OCI-LY3 (cell line): ENCODE data around the gene ZFP36L1.
"Not testable (repeated sequence)": the region's sequence is repeated elsewhere in the genome, so short reads cannot be mapped to it uniquely, and the experiment has no call there.

Experiments used
- H2AFZ ChIP-seq: fragments of 200-600, 300-600 bp; shearing (Covaris generic); 2 replicates; pipeline ENCODE4 v1.6.0; 2014; ENCODE audit warnings: antibody characterized with exemption, low read depth, low read length
- H3K27ac ChIP-seq: fragments of 200-600, 300-600 bp; sonication (generic); 2 replicates; pipeline ENCODE4 v1.5.1; 2014; ENCODE audit warnings: mild to moderate bottlenecking, low read length, moderate library complexity, mixed read lengths
- H3K27me3 ChIP-seq: fragments of 200-600, 300-600 bp; sonication (generic); 2 replicates; pipeline ENCODE4 v1.6.1; 2014; ENCODE audit warnings: low read depth, low read length, mixed read lengths
- H3K36me3 ChIP-seq: fragments of 200-600, 300-600 bp; sonication (generic); replicated peaks from 2 replicates; pipeline ENCODE3; 2014; ENCODE audit warnings: low read depth, low read length, mixed read lengths
- H3K4me1 ChIP-seq: fragments of 300-600, 200-600 bp; sonication (generic); 2 replicates; pipeline ENCODE4 v1.6.1; 2014; ENCODE audit warnings: low read length, mixed read lengths
- H3K4me2 ChIP-seq: fragments of 200-600, 300-600 bp; sonication (generic); 2 replicates; pipeline ENCODE4 v1.6.1; 2014; ENCODE audit warnings: low read length, mixed read lengths
- H3K4me3 ChIP-seq: fragments of 300-600, 200-600 bp; sonication (generic); 2 replicates; pipeline ENCODE4 v1.5.1; 2014; ENCODE audit warnings: antibody characterized with exemption, mild to moderate bottlenecking, low read length, moderate library complexity
- H3K79me2 ChIP-seq: fragments of 300-600, 200-600 bp; shearing (Covaris generic); 2 replicates; pipeline ENCODE4 v1.6.1; 2014; ENCODE audit warnings: mild to moderate bottlenecking, low read length, mixed read lengths
- H3K9ac ChIP-seq: fragments of 300-600, 200-600 bp; shearing (Covaris generic); 2 replicates; pipeline ENCODE4 v1.6.0; 2014; ENCODE audit warnings: mild to moderate bottlenecking, low read length, moderate library complexity
- H3K9me3 ChIP-seq: fragments of 200-600, 300-600 bp; shearing (Covaris generic); 2 replicates; pipeline ENCODE4 v1.6.1; 2014; ENCODE audit warnings: low read length, mixed read lengths; ENCODE audit not compliant: insufficient read depth
- H4K20me1 ChIP-seq: fragments of 200-600, 300-600 bp; sonication (generic); 2 replicates; pipeline ENCODE4 v1.6.1; 2016; ENCODE audit warnings: low read length, mixed read lengths; ENCODE audit not compliant: insufficient read depth
- CTCF ChIP-seq: fragments of 200-600, 300-600 bp; sonication (generic); IDR thresholded peaks from 2 replicates; pipeline ENCODE4 v1.5.1; 2014; ENCODE audit warnings: antibody characterized with exemption, low read length, low read depth
- EZH2phosphoT487 ChIP-seq: fragments of 200-600 bp; shearing (Covaris generic); IDR thresholded peaks from 2 replicates; pipeline ENCODE4 v1.6.1; 2018; ENCODE audit warnings: antibody characterized with exemption, mixed run types, low read depth

Gene ZFP36L1

GRCh38 chr14:68766299-68767247 is 26.3 kb downstream of the ZFP36L1 start:
- H3K4me1 ChIP-seq, result no peaks in the 10 kb centered on the region
- no peak overlapping the region for H3K4me3 ChIP-seq
- H3K27me3 ChIP-seq, result 0 out of 2 replicates have a peak, but pooled peaks cover 3% of the 10 kb centered on the region
- H4K20me1 ChIP-seq, result no peaks in the 10 kb centered on the region
- H3K9ac ChIP-seq, result no peak overlapping the region
- no peak for TF ChIP-seq CTCF
- no peak for TF ChIP-seq EZH2phosphoT487
- no peaks in the 10 kb centered on the region for H3K79me2 ChIP-seq
- no peaks in the 10 kb centered on the region for H3K36me3 ChIP-seq
- H3K9me3 ChIP-seq, result no peaks in the 10 kb centered on the region
- H3K4me2 ChIP-seq, result no peak overlapping the region
- H3K27ac ChIP-seq, result no peak overlapping the region
- H2AFZ ChIP-seq, result no peak overlapping the region

GRCh38 chr14:68763843-68764242 is 29.0 kb downstream of the ZFP36L1 start:
- not testable (repeated sequence) for H2AFZ ChIP-seq, H3K4me2 ChIP-seq, H3K9me3 ChIP-seq, H3K4me3 ChIP-seq, H3K27ac ChIP-seq, H3K4me1 ChIP-seq, H3K36me3 ChIP-seq, H4K20me1 ChIP-seq, H3K9ac ChIP-seq, H3K79me2 ChIP-seq, H3K27me3 ChIP-seq

- TF ChIP-seq EZH2phosphoT487 (no peak), CTCF (no peak)
- no peaks in the 10 kb centered on the region for H3K79me2 ChIP-seq
- no peaks in the 10 kb centered on the region for H3K9me3 ChIP-seq
- H4K20me1 ChIP-seq, result no peaks in the 10 kb centered on the region
- no peak overlapping the region for H3K27ac ChIP-seq
- H3K27me3 ChIP-seq, result 0 out of 2 replicates have a peak, but pooled peaks cover 3% of the 10 kb centered on the region
- no peak overlapping the region for H3K4me2 ChIP-seq
- no peak overlapping the region for H3K4me3 ChIP-seq
- H2AFZ ChIP-seq, result no peak overlapping the region
- H3K4me1 ChIP-seq, result no peaks in the 10 kb centered on the region
- H3K9ac ChIP-seq, result no peak overlapping the region
- no peaks in the 10 kb centered on the region for H3K36me3 ChIP-seq
Measured at GRCh38 chr14:68762953-68763764, 29.7 kb downstream of the ZFP36L1 start.

- Histone ChIP-seq H3K79me2 (no peaks in the 10 kb centered on the region), H3K4me2 (no peak overlapping the region), H2AFZ (no peak overlapping the region), H4K20me1 (no peaks in the 10 kb centered on the region), H3K4me1 (peaks cover 9% of the 10 kb centered on the region), H3K27ac (no peak overlapping the region), H3K4me3 (no peak overlapping the region), H3K9ac (no peak overlapping the region), H3K27me3 (0 out of 2 replicates have a peak, but pooled peaks cover under 1% of the 10 kb centered on the region), H3K9me3 (no peaks in the 10 kb centered on the region), H3K36me3 (no peaks in the 10 kb centered on the region)
- TF ChIP-seq EZH2phosphoT487, result no peak
- no peak for TF ChIP-seq CTCF
Measured at GRCh38 chr14:68761391-68761790, 31.5 kb downstream of the ZFP36L1 start.
